Esophagus (tissue), 2 donors: Measurements from ENCODE around the gene VENTX. TPM values are rescaled to one million over a fixed set of nuclear protein-coding genes. Genes with fewer than 3 reads are reported as not detected.
A peak's percentile ranks its signal among the peaks of the same experiment; 100 is the strongest.
"Not testable (repeated sequence)": the region's sequence is repeated elsewhere in the genome, so short reads cannot be mapped to it uniquely, and the experiment has no call there.

ENCODE experiments used
- H3K27ac ChIP-seq, 2 donors: one replicate each; pipeline ENCODE4 v1.5.1; 2013; ENCODE audit warnings: low read depth in 2 of 2, mild to moderate bottlenecking in 2 of 2, inconsistent platforms in 1 of 2, low read length in 1 of 2, moderate library complexity in 1 of 2
- H3K27me3 ChIP-seq, 2 donors: one replicate each; pipeline ENCODE4 v1.6.1; 2013; ENCODE audit warnings: low read length in 2 of 2, control low read depth in 1 of 2, mild to moderate bottlenecking in 1 of 2; ENCODE audit not compliant: insufficient read depth in 2 of 2, control insufficient read depth in 1 of 2
- H3K36me3 ChIP-seq, 2 donors: one replicate each; pipeline ENCODE4 v1.6.1; 2013; ENCODE audit warnings: low read length in 1 of 2; ENCODE audit not compliant: control insufficient read depth in 2 of 2, insufficient read depth in 2 of 2
- H3K4me1 ChIP-seq, 2 donors: one replicate each; pipeline ENCODE4 v1.6.1; 2013; ENCODE audit warnings: low read length in 1 of 2; ENCODE audit not compliant: control insufficient read depth in 2 of 2, insufficient read depth in 2 of 2
- H3K4me3 ChIP-seq, 2 donors: one replicate each; pipeline ENCODE4 v1.5.1; 2013; ENCODE audit warnings: low read length in 2 of 2, mild to moderate bottlenecking in 2 of 2, low read depth in 1 of 2, moderate library complexity in 1 of 2
- H3K9me3 ChIP-seq, 2 donors: one replicate each; pipeline ENCODE4 v1.6.1; 2013; ENCODE audit warnings: mild to moderate bottlenecking in 2 of 2, low read depth in 1 of 2, low read length in 1 of 2, moderate library complexity in 1 of 2; ENCODE audit not compliant: control insufficient read depth in 2 of 2, insufficient read depth in 1 of 2
- WGBS, 2 donors: extraction: QIAGEN DNeasy Blood & Tissue Kit; methylation state at CpG; one replicate each; pipeline ENCODE4 v1.1.7; 2013; 5-methylcytosine and 5-hydroxymethylcytosine counted together
- polyA plus RNA-seq, 2 donors: library from polyadenylated mRNA; stranded (reverse); fragments of 200-250 nt; gene quantifications; one replicate each; pipeline ENCODE4 v1.2.3, GENCODE V29; 2013
- donor health status: healthy with polysubstance abuse.
- donor health status: Bipolar disorder and iron deficiency.

Gene VENTX
- polyA plus RNA-seq, 2 donors = 0.12 to 0.37 TPM

GRCh38 chr10:133231244-133231945 lies 6.3 kb upstream of the VENTX start:
- peaks cover 0 to 7% of the 10 kb centered on the region in 2 donors for H3K4me1 ChIP-seq
- H3K27me3 ChIP-seq = peaks cover 0 to 31% of the 10 kb centered on the region in 2 donors
- no peaks in the 10 kb centered on the region for H3K36me3 ChIP-seq
- 19 to 23% methylated on average over 33 to 44 of the region's 44 CpGs for WGBS, 2 donors
- H3K27ac ChIP-seq = no peak overlapping the region
- H3K4me3 ChIP-seq = no peak overlapping the region
- H3K9me3 ChIP-seq = peaks cover 0 to 3% of the 10 kb centered on the region in 2 donors

DNA sequence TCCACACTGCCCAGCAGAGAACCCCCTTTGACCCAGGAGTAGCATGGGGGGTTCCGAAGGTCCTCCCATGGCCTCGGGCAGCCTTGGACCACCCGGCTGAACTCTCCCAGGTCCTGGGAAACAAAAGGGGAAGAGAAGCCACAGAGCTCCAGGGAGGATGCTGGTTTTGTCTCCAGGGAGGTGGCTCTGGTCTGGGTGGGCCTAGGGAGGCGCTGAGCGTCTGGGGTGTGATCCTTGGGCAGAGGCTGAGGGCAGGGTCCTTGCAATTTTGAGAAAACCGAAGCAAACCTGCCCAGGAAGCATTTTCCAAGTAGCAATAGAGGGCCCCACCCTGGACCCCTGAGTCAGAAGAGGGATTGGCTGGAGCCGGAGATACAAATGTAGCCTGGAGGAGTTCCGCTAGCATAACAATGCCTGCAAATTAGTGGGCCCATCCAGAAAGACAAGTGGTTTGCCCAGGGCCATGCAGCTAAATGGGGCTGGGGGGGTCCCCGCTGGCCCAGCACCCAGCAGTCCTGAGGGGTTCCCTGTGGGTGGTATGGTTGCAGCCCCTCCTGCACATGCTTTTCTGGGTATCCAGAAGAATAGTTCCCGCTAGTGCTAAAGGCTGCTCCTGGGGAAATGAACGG lies 5.6 kb upstream of the VENTX start:
- peaks cover 0 to 3% of the 10 kb centered on the region in 2 donors for H3K9me3 ChIP-seq
- 47 to 49% methylated on average over 11 of the region's 11 CpGs for WGBS, 2 donors
- H3K27ac ChIP-seq = no peak overlapping the region
- peaks cover 3 to 14% of the 10 kb centered on the region in 2 donors for H3K4me1 ChIP-seq
- no peak overlapping the region for H3K4me3 ChIP-seq
- peaks cover 0 to 36% of the 10 kb centered on the region in 2 donors for H3K27me3 ChIP-seq
- no peaks in the 10 kb centered on the region for H3K36me3 ChIP-seq

DNA sequence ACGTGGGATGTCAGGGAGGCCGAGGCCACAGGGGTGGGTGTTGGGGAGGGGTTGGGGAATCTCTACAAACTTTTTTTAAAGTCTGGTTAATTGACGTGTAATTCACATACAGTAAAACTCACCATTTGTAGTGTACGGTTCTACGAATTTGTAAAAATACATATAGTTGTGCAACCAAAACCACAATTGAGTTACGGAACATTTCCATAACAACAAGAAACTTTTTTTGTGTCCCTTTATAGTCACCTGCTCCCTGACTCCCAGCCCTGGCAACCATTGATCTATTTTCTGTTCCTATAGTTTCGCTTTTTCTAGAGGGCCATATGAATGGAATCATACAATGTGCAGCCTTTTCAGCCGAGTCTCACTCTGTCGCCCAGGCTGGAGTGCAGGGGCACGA lies 2.9 kb upstream of the VENTX start:
- 46% methylated on average over 7 to 8 of the region's 10 CpGs for WGBS, 2 donors
- not testable (repeated sequence) for H3K4me3 ChIP-seq, H3K27ac ChIP-seq, H3K9me3 ChIP-seq, H3K36me3 ChIP-seq
- Histone ChIP-seq H3K27me3 (peaks cover 3 to 34% of the 10 kb centered on the region in 2 donors), H3K4me1 (peaks cover 3 to 13% of the 10 kb centered on the region in 2 donors)

- Histone ChIP-seq H3K9me3 (peaks cover 0 to 3% of the 10 kb centered on the region in 2 donors), H3K36me3 (no peaks in the 10 kb centered on the region), H3K4me3 (no peak overlapping the region), H3K27ac (no peak overlapping the region), H3K27me3 (peaks cover 3 to 31% of the 10 kb centered on the region in 2 donors), H3K4me1 (peaks cover 3 to 11% of the 10 kb centered on the region in 2 donors)
- WGBS, 2 donors = 5 to 7% methylated on average over 38 to 48 of the region's 48 CpGs
Observed at GRCh38 chr10:133235265-133235855, 2.3 kb upstream of the VENTX start.

DNA sequence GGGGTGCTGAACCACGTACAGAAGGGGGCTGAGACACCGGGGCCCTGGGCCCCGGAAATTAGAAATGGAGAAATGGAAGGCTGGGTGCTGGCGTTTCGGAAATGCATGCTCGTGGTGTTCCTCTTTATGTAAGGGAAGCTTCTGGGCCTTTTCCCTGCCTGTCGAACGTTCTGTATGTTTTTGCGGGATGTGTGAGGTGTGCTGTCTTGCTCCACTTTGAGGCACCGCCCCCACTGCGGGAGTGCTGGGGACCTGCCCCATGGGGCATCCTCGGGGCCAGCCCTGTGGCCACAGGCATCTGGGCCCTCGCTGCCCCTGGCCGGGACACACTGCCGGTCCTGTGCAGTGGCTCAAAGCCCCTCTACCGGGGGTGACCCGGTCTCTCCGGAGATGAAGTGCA lies 1.7 kb upstream of the VENTX start:
- Histone ChIP-seq H3K27ac (no peak overlapping the region), H3K4me1 (peaks cover 3 to 8% of the 10 kb centered on the region in 2 donors), H3K36me3 (no peaks in the 10 kb centered on the region), H3K4me3 (no peak overlapping the region), H3K27me3 (peaks cover 3 to 28% of the 10 kb centered on the region in 2 donors), H3K9me3 (peaks cover 0 to 3% of the 10 kb centered on the region in 2 donors)
- WGBS, 2 donors = 2 to 3% methylated on average over 18 of the region's 18 CpGs

DNA sequence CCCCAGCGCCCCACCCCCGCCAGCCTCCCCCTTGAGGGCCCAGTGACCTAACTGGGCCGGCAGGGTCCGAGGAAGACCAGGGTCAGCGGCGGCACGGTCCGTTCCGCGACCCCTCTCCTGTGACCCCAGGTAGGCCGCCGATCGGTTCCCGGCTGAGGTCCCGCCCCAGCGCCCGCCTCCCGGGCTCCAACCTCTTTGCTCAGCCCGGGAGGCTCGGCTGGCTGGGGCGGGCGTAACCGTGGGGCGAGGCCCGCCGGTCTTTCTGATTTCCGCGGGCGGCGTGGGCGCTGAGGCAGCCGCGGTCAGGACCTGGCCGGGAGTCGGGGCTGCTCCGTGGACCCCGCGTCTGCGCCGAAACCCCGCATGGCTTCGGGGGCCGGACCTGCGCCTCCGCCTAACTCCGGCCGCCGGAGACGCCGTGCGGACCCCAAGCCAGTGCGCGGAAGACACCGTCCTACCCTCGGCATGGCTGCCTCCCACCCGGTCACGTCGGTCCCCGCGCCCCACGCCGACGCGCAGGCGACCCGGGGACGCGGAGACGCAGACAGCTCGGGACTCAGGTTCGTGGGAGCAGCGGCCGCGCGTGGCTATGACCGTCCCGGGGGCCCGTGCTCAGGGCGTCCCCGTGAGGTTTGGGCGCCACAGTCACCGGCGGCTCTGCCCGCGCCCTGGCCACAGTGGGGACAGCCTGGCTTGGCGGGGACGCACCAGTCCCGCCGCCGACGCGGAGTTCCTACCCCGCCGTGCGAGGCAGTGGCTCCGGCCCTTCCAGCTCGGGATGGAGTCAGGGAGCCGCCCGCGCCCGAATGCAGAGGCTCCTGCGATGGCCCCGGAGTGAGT lies 1.0 kb upstream of the VENTX start:
- Histone ChIP-seq H3K27ac (no peak overlapping the region), H3K4me3 (peak overlapping the region; percentile 19 to 25), H3K9me3 (peaks cover 0 to 3% of the 10 kb centered on the region in 2 donors), H3K36me3 (no peaks in the 10 kb centered on the region), H3K4me1 (peaks cover 7 to 8% of the 10 kb centered on the region in 2 donors), H3K27me3 (peaks cover 3 to 24% of the 10 kb centered on the region in 2 donors)
- WGBS, 2 donors = 1% methylated on average over 96 to 103 of the region's 103 CpGs

- Histone ChIP-seq H3K9me3 (peaks cover 0 to 3% of the 10 kb centered on the region in 2 donors), H3K36me3 (no peaks in the 10 kb centered on the region), H3K4me1 (peaks cover 7 to 8% of the 10 kb centered on the region in 2 donors), H3K27me3 (peaks cover 3 to 24% of the 10 kb centered on the region in 2 donors), H3K4me3 (peak overlapping the region in 1 of 2 donors; percentile 19), H3K27ac (no peak overlapping the region)
- 3 to 6% methylated on average over 28 to 32 of the region's 32 CpGs for WGBS, 2 donors
Observed at GRCh38 chr10:133237241-133237587, 441 bp upstream of the VENTX start.

GRCh38 chr10:133238466-133238804 lies 780 bp downstream of the VENTX start:
- H3K27ac ChIP-seq = no peak overlapping the region
- H3K36me3 ChIP-seq = no peaks in the 10 kb centered on the region
- H3K4me1 ChIP-seq = peaks cover 7 to 8% of the 10 kb centered on the region in 2 donors
- H3K27me3 ChIP-seq = peaks cover 3 to 24% of the 10 kb centered on the region in 2 donors
- WGBS, 2 donors = 18 to 31% methylated on average over 15 of the region's 15 CpGs
- H3K9me3 ChIP-seq = peaks cover 0 to 4% of the 10 kb centered on the region in 2 donors
- no peak overlapping the region for H3K4me3 ChIP-seq

DNA sequence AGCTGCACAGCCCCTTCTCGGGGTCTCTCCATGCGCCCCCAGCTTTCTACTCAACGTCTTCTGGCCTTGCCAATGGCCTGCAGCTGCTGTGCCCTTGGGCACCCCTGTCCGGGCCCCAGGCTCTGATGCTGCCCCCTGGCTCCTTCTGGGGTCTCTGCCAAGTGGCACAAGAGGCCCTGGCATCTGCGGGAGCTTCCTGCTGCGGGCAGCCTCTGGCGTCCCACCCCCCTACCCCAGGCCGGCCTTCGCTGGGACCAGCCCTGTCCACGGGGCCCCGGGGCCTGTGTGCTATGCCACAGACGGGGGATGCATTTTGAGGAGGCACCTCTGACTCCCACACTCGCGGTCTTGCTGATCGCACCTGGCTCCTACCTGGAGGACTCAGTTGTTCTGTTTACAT lies 2.3 kb downstream of the VENTX start:
- Histone ChIP-seq H3K9me3 (peaks cover 0 to 4% of the 10 kb centered on the region in 2 donors), H3K27me3 (peaks cover 3 to 20% of the 10 kb centered on the region in 2 donors), H3K27ac (no peak overlapping the region), H3K4me3 (no peak overlapping the region), H3K36me3 (no peaks in the 10 kb centered on the region), H3K4me1 (peaks cover 7 to 8% of the 10 kb centered on the region in 2 donors)
- 73 to 78% methylated on average over 15 of the region's 15 CpGs for WGBS, 2 donors
